Prostate gland (tissue), 2 donors: ENCODE data around the gene EPAS1. TPM values are rescaled to one million over a fixed set of nuclear protein-coding genes. Genes with fewer than 3 reads are reported as not detected.

Experiments used
- DNase-seq: peaks from one replicate; pipeline ENCODE4 v3.0.0-alpha.2; 2019; ENCODE audit warnings: low spot score
- H3K27ac ChIP-seq, 2 donors: fragments of 200-600 bp; sonication (generic); 2 replicates each; pipeline ENCODE4 v1.5.1; 2017 to 2019
- H3K27me3 ChIP-seq: fragments of 200-600 bp; sonication (generic); replicated peaks from 2 replicates; pipeline ENCODE4 v1.5.1; 2019; ENCODE audit not compliant: insufficient read depth
- H3K36me3 ChIP-seq, 2 donors: fragments of 200-600 bp; sonication (generic); 1 replicate in 1 of 2; 2 replicates in 1 of 2; pipeline versions ENCODE4 v1.5.1 to v1.8.1; 2017 to 2019
- H3K4me1 ChIP-seq: fragments of 200-600 bp; sonication (generic); replicated peaks from 2 replicates; pipeline ENCODE4 v1.5.1; 2019
- H3K4me3 ChIP-seq, 2 donors: fragments of 200-600 bp; sonication (generic); 2 replicates each; pipeline ENCODE4 v1.5.1; 2017 to 2019
- H3K9me3 ChIP-seq: fragments of 200-600 bp; sonication (generic); 2 replicates; pipeline ENCODE4 v1.5.1; 2017
- POLR2A ChIP-seq: fragments of 450-650 bp; IDR thresholded peaks from one replicate; pipeline ENCODE4 v1.6.1; 2016; ENCODE audit warnings: antibody characterized with exemption, mild to moderate bottlenecking
- POLR2AphosphoS5 ChIP-seq: sonication (generic); formaldehyde crosslinking; IDR thresholded peaks from one replicate; pipeline ENCODE4 v1.6.1; 2017; ENCODE audit warnings: antibody characterized with exemption
- WGBS: methylation state at CpG from one replicate; pipeline ENCODE4 v1.1.5; 2018; 5-methylcytosine and 5-hydroxymethylcytosine counted together
- intact Hi-C: fragments of 100-400 bp; cut with DNase I; formaldehyde crosslinking; loops from one replicate; pipeline ENCODE4 v1.14.2; 2022
- total RNA-seq, 2 donors: library from RNA; depleted of rRNA; stranded (reverse); fragments of >200 nt; gene quantifications; one replicate each; pipeline ENCODE4 v1.1.0, GENCODE V29; 2016
- TF ChIP-seq, protein P1 (sequence below), 4 experiments: fragments of 200-600 bp in 2 of 4; fragments of 450-650 bp in 2 of 4; sonication (generic) in 2 of 4; IDR thresholded peaks; 1 replicate in 3 of 4; 2 replicates in 1 of 4; pipeline ENCODE4 v1.5.1; 2016 to 2019; ENCODE audit warnings: antibody characterized with exemption in 4 of 4, mild to moderate bottlenecking in 2 of 4, moderate library complexity in 2 of 4

EPAS1 gene
- total RNA-seq, 2 donors from 2014 or later: 109 to 356 TPM

DNA sequence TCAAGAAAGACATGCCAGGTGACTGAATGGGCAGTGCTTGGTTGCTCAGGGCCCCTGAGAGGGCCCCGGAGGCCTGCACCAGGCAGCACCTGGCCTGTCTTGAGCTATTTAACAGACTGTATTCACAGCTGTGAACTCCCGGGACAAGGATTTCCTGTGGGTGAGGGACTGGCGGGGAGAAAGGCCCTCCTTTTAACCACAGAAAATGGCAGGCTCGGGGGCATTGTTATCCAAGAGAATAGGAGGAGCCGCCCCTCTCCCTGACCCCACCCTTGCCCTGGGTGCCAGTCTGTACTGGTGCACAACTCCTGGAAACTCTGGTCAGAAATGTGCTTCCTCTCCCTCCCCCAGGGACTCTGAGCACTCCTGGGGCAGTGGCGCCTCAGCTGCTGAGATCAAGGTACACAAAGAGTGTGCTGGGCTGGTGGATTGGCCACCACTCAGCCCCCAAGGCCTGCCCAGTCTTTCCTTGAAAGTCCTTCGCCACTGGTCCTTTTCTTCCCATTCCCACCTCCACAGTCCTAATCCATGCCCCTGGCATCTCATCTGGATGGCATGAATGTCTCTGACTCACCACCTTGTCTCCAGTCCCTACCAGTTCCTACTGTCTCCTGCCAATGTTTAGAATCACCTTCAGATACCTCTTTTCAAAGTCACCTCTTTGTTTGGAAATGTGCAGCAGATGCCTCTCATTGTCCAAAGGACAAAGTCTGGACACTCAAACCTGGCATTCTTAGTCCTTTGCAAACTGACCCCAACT is 19.6 kb upstream of the EPAS1 start:
- Histone ChIP-seq H3K4me1 (no peaks in the 10 kb centered on the region), H3K27ac (no peak overlapping the region), H3K9me3 (no peaks in the 10 kb centered on the region), H3K36me3 (no peaks in the 10 kb centered on the region), H3K27me3 (no peaks in the 10 kb centered on the region), H3K4me3 (no peak overlapping the region)
- intact Hi-C loops: no loop called here
- 78% methylated on average over 7 of the region's 7 CpGs for WGBS
- no peak for TF ChIP-seq POLR2AphosphoS5
- TF ChIP-seq, protein P1, sequence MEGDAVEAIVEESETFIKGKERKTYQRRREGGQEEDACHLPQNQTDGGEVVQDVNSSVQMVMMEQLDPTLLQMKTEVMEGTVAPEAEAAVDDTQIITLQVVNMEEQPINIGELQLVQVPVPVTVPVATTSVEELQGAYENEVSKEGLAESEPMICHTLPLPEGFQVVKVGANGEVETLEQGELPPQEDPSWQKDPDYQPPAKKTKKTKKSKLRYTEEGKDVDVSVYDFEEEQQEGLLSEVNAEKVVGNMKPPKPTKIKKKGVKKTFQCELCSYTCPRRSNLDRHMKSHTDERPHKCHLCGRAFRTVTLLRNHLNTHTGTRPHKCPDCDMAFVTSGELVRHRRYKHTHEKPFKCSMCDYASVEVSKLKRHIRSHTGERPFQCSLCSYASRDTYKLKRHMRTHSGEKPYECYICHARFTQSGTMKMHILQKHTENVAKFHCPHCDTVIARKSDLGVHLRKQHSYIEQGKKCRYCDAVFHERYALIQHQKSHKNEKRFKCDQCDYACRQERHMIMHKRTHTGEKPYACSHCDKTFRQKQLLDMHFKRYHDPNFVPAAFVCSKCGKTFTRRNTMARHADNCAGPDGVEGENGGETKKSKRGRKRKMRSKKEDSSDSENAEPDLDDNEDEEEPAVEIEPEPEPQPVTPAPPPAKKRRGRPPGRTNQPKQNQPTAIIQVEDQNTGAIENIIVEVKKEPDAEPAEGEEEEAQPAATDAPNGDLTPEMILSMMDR (IDR thresholded peaks at IDR 0.05): no peak
- TF ChIP-seq POLR2A: no peak
- no peak for DNase-seq

DNA sequence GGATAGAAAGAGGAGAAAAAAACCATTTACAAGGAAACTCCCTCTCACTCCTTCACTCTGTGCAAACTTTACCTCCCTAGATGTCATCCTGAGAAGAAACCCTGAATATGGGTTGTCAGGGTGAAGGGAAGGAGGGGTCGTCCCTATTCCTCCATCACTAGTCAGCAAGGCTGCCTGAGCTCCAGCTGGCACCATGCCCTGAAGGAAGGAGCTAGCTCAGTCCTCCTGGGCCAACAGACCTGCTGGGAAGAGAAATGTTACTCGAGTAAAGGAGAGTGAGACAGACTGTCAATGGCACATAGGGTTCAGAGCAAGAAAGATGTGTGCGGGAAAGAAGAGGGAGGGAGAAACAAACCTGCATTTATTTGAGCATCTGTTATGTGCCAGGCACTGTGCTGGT is 18.3 kb upstream of the EPAS1 start:
- intact Hi-C loops: no loop called here
- no peak for DNase-seq
- H3K36me3 ChIP-seq: no peaks in the 10 kb centered on the region
- WGBS: 66% methylated on average over 3 of the region's 3 CpGs
- H3K9me3 ChIP-seq: no peaks in the 10 kb centered on the region
- TF ChIP-seq POLR2AphosphoS5: no peak
- TF ChIP-seq, protein P1 (IDR thresholded peaks at IDR 0.05): no peak
- TF ChIP-seq POLR2A: no peak
- no peak overlapping the region for H3K27ac ChIP-seq
- no peaks in the 10 kb centered on the region for H3K27me3 ChIP-seq
- no peak overlapping the region for H3K4me3 ChIP-seq
- no peaks in the 10 kb centered on the region for H3K4me1 ChIP-seq

DNA sequence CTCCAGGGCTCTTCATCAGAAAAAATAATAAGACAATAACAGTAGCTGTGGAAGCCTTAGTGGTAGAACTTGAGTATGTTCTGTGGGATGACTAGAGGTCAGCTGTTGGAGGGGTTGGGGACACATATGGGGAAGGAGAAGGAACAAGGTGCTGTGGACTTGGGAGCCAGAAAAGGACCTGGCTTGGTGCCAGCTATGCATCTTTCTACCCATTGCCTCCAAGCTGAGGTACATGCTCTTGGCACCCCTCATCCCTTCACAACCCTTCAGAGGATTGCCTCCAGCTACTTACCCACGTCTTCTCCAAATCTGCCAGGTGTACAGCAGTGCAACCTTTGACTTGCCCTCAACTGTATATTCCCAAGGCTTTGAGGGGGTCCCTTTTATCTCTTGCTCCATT is 15.3 kb upstream of the EPAS1 start:
- no peak for DNase-seq
- H3K4me3 ChIP-seq: no peak overlapping the region

GRCh38 chr2:46283693-46284092 is 13.5 kb upstream of the EPAS1 start:
- no peak overlapping the region for H3K27ac ChIP-seq
- intact Hi-C loops: no loop called here
- H3K4me1 ChIP-seq: peaks cover 6% of the 10 kb centered on the region
- 91% methylated on average over 3 of the region's 3 CpGs for WGBS
- DNase-seq: no peak
- H3K9me3 ChIP-seq: no peaks in the 10 kb centered on the region
- TF ChIP-seq POLR2AphosphoS5 (no peak), POLR2A (no peak)
- TF ChIP-seq, protein P1 (IDR thresholded peaks at IDR 0.05): no peak
- H3K4me3 ChIP-seq: no peak overlapping the region
- no peaks in the 10 kb centered on the region for H3K27me3 ChIP-seq
- H3K36me3 ChIP-seq: no peaks in the 10 kb centered on the region

More for the DNA sequence above, 15.3 kb upstream of the EPAS1 start:
- TF ChIP-seq POLR2AphosphoS5 (no peak), POLR2A (no peak)
- TF ChIP-seq, protein P1 (IDR thresholded peaks at IDR 0.05): no peak
- H3K36me3 ChIP-seq: no peaks in the 10 kb centered on the region
- H3K27ac ChIP-seq: no peak overlapping the region
- peaks cover 4% of the 10 kb centered on the region for H3K4me1 ChIP-seq
- intact Hi-C loops: no loop called here
- no peaks in the 10 kb centered on the region for H3K9me3 ChIP-seq
- no peaks in the 10 kb centered on the region for H3K27me3 ChIP-seq
- WGBS: 87% methylated on average over 1 of the region's 1 CpG

DNA sequence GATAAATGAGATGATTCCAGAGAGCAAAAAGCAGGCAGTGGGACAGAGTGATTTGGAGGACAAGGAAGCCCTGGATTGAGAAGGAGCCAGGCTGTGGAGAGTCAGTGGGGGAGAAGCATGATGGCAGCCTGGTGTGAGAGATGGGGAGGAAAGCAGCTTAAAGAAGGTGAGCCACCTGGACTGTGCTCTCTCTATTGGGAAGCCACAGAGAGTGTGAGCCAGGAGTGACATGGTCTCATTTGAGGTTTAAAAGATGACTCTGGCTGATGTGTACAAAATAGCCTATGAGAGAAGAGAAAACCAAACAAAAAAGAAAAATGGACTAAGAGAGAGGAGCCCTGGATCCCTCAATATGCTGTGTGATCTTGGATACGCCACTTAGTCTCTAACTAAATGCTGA is 12.9 kb upstream of the EPAS1 start:
- Histone ChIP-seq H3K27ac (no peak overlapping the region), H3K27me3 (no peaks in the 10 kb centered on the region), H3K4me1 (peaks cover 6% of the 10 kb centered on the region), H3K9me3 (no peaks in the 10 kb centered on the region), H3K36me3 (no peaks in the 10 kb centered on the region), H3K4me3 (no peak overlapping the region)
- TF ChIP-seq, protein P1 (IDR thresholded peaks at IDR 0.05): no peak
- TF ChIP-seq POLR2A (no peak), POLR2AphosphoS5 (no peak)
- DNase-seq: no peak
- 100% methylated on average over 1 of the region's 1 CpG for WGBS
- intact Hi-C loops: no loop called here
